Fibroblast of skin of left biceps (primary cell): ENCODE measurements around the gene DDX27.
"Not testable (repeated sequence)": the region's sequence is repeated elsewhere in the genome, so short reads cannot be mapped to it uniquely, and the experiment has no call there.

Source experiments
- DNase-seq, 2 experiments: peaks; one replicate each; pipeline ENCODE4 v3.0.0-alpha.2; 2013; ENCODE audit warnings: low read depth in 2 of 2

Gene DDX27, protein sequence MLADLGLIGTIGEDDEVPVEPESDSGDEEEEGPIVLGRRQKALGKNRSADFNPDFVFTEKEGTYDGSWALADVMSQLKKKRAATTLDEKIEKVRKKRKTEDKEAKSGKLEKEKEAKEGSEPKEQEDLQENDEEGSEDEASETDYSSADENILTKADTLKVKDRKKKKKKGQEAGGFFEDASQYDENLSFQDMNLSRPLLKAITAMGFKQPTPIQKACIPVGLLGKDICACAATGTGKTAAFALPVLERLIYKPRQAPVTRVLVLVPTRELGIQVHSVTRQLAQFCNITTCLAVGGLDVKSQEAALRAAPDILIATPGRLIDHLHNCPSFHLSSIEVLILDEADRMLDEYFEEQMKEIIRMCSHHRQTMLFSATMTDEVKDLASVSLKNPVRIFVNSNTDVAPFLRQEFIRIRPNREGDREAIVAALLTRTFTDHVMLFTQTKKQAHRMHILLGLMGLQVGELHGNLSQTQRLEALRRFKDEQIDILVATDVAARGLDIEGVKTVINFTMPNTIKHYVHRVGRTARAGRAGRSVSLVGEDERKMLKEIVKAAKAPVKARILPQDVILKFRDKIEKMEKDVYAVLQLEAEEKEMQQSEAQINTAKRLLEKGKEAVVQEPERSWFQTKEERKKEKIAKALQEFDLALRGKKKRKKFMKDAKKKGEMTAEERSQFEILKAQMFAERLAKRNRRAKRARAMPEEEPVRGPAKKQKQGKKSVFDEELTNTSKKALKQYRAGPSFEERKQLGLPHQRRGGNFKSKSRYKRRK

DNA sequence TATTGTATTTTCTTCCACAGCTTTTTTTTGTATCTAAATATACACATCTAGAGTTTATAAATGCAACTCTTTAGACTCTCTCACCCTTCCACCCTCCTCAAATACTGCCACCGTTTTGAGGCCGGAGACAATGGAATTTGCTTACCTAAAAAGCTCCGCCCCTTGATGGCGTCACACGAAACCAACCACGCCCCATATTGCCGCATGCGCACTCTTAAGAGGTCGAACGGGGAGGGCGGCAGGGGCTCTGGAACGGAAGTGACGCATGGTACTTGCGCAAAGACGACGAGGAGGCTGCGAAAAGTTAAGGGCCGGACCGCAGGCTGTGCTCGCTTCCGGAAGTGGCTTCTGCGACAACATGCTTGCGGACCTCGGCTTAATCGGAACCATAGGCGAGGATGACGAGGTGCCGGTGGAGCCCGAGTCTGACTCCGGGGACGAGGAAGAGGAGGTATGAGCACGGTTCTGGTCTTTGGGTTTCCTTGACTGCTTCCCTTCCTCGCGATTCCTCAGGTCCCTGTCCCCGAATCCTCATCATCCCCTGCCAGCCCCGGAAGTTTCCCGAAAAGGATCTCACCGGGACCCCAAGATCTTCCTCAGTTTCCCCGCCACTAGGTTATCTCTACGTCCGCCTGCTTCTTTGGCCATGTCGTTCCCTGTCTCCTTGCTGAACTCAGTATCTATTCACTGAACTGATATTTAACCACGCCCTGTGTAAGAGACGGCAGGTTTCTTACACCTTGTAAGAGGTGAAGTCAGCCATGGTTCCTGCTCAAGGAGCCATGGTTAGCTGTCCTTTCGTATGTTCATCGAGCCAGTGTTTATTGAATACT is at the start of gene DDX27:
Gene DDX27, plus strand, starts transcription at position 326 of the 833 bp plus-strand sequence. Its CDS starts 33 bp downstream, at position 359.
- DNase-seq = peak; percentile 96

DNA sequence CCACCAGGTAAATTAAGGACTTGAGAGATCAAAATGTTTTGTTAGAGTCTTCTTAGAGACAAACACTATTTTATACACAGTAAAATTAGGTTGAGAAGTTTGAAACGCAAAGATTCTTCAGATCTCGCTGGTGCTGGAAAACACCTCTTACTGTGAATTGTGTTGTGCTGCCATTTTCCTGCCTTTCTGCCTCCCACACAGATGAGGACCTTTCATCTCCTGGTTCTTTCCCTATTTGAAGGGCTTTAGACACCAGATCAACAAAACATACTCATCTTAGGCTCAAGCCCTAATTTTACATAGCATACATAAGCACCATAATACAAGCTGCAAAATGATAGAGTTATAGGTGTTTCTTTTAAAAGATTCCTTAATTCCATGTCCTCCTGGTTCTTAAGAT is 49.7 kb upstream of the DDX27 start:
- no peak for DNase-seq

DNA sequence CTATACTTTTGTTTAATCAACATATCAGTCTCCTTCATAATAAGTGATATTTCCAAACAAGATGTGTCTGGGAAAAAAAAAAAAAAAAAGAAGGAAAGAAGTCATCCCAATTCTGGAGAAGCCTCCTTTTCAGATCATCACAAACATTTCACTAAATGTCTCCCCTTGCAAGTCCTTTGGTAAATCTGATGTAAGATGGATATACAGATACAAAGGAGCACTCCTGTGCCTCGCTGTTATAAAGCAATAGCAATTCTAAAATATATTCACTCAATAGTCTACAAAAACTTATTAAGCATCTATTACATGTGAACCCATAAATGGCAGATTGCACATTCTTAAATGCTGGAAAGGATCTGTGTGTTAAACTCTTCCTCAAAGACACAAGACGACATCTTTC is 48.5 kb upstream of the DDX27 start:
- no peak for DNase-seq

DNA sequence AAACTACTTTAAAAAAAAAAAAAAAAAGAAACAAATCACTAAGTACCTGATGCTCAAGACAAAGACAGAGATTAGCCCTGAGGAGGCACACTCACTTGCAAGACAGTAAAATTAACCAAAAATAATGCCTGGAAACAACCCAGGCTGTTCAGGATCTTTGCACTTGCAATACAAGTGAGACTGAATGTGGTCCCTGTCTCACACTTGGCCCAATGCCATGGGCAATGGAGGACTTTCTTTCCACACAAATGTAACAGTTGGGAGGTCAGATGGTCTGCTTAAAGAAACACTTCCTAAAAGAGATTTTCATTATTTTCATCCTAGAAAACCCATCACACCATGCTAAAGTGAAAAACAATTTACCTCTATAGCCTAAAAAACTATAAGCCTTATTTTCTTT is 47.3 kb upstream of the DDX27 start:
- DNase-seq = no peak

DNA sequence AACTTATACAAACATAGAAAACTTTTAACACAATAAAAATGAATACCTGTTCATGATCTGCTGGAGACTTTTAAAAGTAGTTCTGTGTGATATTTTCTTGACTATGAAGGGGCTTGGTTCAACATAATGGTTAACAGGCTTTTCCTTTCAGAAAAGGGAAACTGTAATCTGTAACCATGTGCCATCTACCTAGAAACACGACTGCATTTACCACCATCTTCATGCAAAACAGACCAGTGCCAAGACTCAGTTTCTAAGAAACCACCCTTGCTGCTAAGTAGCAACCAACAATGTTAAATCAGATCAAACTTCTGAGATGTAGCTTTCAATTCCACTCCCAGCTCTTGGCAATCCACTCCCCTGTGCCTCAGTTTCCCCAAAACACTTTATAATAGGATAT is 46.8 kb upstream of the DDX27 start:
- DNase-seq = no peak

DNA sequence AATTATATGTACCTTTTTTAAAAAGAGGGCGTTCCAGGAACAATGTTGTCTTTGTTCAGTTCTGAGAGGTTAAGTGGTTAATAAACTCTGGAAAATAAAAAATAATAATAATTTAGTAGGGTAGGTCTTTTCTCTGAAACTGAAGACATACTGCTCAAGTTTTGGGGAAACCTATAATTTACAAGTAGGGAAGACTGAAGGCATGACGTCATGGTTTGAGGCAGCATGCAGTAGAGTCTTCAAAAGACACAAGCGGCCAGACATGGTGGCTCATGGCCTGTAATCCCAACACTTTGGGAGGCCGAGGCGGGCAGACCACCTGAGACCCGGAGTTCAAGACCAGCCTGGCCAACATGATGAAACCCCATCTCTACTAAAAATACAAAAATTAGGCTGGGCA is 45.0 kb upstream of the DDX27 start:
- DNase-seq = no peak

DNA sequence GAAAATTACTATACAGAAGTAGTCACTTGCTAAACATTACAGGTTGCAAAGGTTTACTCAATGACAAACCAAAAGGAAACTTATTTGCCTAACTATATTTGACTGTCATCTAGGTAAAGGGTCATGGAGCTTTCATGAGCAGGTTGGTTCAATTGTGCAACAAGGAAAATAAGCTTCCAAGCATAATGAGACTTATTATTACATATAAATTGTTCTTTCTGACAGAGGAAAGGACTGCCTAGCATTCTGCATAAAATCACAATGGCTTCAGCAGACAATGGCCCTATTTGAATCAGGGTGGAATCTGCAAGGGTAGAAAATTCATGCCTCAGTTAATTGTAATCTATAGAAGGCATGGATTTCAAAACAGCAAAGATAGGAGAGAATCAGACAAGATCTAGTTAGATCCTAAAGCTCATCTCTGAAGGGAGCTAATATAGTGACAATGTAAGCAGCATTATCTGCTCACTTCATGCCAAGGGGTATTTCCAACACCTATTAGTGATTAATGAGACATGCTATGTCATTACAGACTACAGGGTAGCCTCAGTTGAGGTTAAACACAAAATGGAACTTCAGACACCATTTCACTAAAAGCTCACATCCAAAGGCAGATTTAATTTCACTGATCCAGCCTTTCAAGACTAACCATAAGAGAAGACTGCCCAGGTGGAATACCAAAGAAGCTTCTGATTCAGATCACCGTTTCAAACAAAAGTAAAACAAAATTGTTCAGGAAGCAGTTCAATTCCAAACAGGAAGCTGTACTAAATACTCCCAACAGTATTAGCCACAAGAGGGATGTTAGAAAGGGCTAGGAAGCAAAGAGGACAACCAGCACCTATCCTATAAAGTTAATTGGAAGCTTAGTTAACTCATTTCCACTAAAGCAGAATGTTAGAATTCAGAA is 39.6 kb upstream of the DDX27 start:
- no peak for DNase-seq

DNA sequence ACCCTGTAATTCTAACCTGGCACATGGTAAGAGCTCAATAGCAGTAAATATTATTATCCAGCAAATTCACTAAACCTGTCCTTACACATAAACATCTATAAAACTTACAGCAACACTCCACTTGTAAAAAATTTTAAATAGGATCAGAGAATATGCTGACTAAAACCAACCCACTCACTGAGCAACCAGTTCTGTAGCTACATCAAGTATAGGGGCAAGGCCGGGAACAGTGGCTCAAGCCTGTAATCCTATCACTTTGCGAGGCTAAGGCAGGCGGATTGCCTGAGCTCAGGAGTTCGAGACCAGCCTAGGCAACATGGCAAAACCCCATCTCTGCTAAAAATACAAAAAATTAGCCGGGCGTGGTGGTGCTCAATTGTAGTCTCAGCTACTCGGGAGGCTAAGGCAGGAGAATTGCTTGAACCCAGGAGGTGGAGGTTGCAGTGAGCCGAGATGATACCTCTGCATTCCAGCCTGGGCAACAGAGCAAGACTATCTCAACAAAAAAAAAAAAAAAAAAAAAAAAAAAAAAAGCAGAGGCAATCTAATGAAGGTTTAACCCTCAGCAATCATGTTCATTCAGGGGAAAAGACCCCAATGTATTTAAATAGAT is 37.8 kb upstream of the DDX27 start:
- no peak for DNase-seq

DNA sequence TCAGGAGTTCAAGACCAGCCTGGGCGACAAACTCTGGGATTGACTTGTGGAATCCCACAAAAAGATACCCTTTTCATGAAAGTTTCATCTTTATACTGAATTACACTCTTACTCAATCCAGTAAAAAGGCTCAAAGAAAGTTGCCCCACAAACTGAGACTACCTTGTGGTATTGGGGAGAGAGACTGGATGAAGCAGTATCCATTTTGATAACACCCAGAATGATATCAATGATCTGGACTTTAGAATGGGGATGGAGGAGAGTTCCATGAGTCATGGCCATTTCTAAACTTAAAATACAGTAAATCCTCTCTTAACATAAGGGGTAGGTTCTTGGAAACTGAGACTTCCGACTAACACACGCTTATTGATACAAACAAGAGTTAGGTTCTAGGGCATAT is 35.8 kb upstream of the DDX27 start:
- DNase-seq = no peak

DNA sequence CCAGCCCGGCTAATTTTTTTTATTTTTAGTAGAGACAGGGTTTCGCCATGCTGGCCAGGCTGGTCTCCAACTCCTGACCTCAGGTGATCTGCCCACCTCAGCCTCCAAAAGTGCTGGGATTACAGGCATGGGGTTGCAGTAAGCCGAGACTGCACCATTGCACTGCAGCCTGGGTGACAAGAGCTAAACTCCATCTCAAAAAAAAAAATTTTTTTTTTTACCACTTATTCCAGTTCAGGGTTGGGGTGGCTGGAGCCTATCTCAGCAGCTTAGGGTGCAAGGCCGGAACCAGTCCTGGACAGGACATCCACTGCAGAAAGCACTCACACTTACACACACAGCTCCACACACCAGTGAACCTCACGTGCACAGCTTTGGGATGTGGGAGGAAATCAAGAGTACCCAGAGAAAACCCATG is 35.1 kb upstream of the DDX27 start:
- DNase-seq = not testable (repeated sequence)

DNA sequence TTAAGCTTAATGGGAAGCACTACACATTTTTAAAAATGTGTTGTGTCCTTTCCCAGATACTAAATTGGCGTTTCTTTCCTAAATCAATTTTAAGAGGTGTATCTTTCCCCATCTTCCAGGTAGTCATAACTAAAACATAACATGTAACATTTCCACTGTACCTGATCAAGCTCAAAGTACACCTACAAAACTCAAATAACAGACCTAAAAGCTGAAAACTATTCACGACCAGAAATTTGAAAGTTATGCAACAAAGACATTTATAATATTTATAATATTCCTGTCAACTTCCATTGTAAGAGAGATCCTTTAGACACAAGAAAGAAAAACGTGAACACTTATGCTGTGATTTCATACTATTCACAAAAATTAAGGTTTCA is 34.5 kb upstream of the DDX27 start:
- no peak for DNase-seq

DNA sequence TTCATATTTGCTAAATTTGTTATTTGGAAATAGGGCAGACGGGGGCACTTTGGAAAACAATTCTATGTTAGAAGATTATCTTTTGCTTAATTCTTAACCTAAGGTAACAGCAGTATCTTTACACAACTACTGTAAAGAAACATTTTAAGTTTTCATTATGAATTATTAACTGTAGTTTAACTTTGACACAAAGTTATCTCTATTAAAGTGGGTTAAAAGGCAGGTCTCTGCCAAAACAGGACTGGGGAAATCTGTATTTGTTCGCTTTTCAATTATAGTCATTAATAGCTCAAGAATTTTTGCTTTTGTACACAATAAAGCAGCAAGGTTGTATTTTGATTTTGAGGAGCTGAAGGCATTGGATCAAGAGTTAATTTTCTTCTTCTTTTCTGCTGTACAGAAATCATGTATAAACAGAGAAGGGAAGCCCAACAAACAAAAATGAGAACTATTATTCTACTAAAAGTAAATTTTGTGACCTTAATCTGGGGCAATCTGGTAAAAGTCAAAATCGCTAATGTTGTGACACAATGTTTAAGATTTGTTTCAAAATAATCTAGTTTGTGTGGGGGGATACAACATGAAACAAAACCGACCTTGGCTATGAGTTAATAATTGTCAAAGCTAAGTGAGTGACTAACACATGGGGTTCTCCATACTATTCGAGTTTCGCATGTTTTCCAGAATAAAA is 34.0 kb upstream of the DDX27 start:
- no peak for DNase-seq

DNA sequence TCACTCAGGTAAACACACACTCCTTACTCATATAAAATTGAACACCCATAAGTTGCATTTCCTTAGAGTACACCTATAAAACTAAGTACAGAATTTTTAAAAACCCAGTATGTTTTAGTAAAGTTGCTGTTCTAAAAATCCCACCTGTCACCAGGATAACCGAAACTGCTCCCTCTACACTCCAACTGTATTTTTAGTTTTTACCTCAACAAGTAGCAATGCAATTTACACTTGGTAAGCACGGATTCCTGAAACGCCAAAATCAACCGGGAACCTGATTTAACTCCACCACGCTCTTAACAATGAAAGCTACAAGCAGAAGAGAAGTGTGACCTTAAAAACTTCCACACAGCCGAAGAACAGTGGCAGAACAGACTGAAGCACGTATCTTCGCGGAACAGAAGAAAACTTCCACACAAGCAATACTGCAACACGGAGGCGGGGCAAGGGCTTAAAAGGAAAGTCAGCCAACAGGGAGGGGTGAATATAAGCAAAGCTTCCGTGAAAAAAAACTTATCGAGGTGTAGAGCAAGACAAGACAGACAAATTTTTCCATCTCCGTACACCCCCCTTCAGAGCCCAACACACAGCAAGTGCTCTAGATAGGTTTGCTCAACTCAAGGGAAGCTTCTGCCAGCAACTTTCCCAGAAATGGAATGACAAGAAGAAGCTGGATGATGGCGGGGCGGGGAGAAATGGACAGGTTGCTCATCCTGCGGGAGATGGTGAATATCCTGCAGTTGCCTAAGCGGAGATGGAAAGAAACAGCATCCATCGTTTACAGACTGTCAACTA is 32.5 kb upstream of the DDX27 start:
- DNase-seq = no peak

DNA sequence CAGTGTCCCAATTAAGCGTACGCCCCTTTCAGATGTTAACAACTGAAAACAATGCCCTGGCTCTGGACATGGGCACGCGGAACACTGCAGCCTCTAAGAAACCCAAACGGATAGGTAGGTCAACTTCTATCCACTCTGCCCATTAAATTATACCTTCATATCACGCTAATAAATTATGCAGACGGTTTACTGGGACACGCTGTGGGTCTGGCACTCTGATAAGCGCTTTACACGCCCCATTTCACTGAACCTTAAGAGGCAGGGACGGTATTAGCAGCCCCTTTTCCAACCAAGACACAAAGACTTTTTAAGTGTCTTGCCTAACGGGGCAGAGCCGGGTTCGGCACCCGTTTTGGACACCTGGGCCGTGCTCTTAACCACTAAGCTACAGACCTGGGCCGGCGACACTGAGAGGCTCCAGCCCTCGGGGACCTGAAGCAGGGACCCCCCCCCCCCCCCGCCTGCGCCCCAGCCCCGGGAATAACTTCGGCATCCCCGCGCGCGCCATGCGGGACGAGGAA is 31.8 kb upstream of the DDX27 start:
- no peak for DNase-seq

DNA sequence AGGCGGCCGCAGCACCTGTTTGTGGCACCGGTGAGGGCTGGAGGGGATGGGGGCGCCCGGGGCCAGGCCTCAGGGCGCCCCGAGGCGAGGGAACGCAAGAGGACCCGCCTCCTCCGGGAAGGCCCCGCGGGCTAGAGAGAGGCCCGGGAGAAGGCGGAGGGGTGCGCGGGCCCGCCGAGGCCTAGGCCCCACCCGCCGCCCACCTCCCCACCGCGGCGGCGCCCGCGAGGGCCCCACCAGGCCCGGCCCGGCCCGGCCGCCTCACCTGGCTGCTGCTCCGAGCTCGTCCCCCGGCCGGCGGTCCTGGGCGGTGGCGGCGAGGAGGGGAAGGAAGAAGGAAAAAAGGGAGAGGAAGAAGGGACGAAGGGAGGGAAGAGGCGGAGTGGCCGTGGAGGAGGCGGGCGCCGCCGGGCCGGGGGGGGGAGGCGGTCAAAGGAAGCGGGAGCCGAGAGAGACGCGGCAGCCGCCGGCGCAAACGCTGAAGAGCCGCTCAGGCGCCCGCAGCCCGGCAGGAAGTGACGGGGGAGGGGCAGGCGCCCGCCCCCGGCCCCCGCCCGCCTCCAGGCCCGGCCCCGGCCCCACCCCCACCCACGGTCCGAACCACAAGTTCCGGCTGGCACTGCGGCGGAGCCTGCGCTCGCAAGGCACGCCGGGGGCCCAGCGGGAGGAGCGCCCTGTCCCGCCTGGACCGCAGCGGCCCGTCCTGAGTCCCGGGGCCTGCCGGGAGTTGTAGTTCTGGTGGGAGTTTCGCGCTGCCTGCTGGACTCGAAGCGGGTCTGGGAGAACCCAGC is 31.2 kb upstream of the DDX27 start, which contains the start of gene STAU1:
Gene STAU1, minus strand, starts transcription at position 484 of the 791 bp plus-strand sequence. CDS start 22,133 bp downstream, outside the sequence.
- DNase-seq = peak; percentile 88 to 90

DNA sequence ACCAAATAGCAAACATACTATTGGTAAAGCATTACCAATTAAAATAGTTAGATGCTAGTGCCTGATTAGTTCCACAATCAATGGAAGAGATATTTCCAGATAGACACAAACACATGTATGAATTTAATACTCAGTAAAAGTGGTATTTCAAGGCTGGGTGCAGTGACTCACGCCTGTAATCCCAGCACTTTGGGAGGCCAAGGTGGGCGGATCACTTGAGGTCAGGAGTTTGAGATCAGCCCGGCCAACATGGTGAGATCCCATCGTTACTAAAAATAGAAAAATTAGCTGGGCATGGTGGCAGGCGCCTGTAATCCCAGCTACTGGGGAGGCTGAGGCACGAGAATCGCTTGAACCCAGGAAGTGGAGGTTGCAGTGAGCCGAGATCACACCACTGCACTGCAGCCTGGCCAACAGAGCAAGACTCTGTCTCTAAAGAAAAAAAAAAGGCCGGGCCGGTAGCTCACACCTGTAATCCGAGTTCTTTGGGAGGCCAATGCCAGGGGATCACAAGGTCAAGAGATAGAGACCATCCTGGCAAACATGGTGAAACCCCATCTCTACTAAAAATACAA is 26.2 kb upstream of the DDX27 start:
- not testable (repeated sequence) for DNase-seq

DNA sequence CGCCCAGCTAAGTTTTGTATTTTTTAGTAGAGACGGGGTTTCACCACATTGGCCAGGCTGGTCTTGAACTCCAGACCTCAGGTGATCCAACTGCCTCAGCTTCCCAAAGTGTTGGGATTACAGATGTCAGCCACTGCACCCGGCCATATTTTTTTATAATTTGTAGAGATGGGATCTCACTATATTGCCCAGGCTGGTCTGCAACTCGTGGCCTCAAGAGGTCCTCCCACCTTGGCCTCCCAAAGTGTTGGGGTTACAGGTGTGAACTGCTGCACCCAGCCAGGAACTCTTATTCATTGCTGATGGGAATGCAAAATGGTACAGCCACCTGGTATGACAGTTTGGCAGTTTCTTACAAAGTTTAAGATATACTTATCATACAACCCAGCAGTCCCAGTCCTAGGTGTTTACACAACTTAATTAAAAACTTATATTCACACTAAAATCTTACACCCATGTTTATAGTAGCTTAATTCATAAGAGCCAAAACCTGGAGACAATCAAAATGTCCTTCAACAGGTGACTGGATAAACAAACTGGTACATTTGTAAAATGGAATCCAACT is 19.4 kb upstream of the DDX27 start:
- DNase-seq = no peak
